ENCODE data around the gene WDR18.

WDR18 gene

DNA sequence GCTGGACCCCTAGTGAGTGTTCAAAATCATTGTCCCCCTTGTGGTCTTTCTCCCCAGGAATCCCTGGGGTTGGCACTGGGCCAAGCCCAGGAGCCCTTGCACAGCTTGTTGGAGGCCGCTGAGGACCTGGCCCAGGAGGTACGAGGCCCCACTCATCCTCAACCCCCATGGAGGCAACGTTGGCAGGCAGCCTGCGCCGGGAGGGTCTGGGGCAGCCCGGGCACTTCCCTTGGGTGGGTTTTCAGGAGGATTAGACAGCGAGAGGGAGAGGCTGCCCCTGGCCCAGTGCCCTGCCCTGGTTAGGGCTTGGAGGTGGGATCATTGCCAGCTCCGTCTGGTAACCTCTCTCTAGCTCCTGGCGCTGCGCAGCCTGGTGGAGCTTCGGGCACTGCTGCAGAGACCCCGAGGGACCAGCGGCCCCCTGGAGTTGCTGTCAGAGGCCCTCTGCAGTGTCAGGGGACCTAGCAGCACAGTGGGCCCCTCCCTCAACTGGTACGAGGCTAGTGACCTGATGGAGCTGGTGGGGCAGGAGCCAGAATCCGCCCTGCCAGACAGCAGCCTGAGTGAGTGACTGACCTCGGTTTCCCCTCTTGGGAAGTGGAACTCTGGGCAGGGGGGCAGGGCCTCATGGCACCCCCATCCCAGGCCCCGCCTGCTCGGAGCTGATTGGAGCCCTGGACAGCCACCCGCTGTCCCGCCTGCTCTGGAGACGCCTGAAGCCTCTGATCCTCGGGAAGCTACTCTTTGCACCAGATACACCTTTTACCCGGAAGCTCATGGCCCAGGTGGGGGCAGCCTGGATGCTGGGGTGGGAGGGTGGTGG is 58.8 kb downstream of the WDR18 start:
- peaks cover 20% of the 10 kb centered on the region; the same call in 1 of the 2 replicates for H3K36me3 ChIP-seq (ENCODE audit: insufficient read depth, low read length)
- no peaks in the 10 kb centered on the region for H3K9me3 ChIP-seq (ENCODE audit: low read length)
- no peaks in the 10 kb centered on the region for H3K79me2 ChIP-seq (ENCODE audit: insufficient read depth, low read length)
- H3K9ac ChIP-seq (ENCODE audit: low read length) = peak overlapping the region; percentile 55; the same call in 1 of the 2 replicates
- H3K4me2 ChIP-seq (ENCODE audit: low read length) = peak overlapping the region; percentile 92
- H2AFZ ChIP-seq (ENCODE audit: low read length) = no peak overlapping the region
- no peaks in the 10 kb centered on the region for H3K9me2 ChIP-seq (ENCODE audit: low read depth, low read length)
- peak overlapping the region; percentile 70 for H3K27ac ChIP-seq (ENCODE audit: low read depth, low read length, poor library complexity, severe bottlenecking)
- H3K4me1 ChIP-seq (ENCODE audit: insufficient read depth, low read length, severe bottlenecking) = peaks cover 66% of the 10 kb centered on the region
- TF ChIP-seq EZH2 (IDR thresholded peaks at IDR 0.05; ENCODE audit: borderline replicate concordance, low read length) (no peak), CTCF (IDR thresholded peaks at IDR 0.05; ENCODE audit: low read length) (no peak)
- no peaks in the 10 kb centered on the region for H4K20me1 ChIP-seq (ENCODE audit: insufficient read depth, low read length)
- H3F3A ChIP-seq (ENCODE audit: insufficient read depth, low read length) = peaks cover 6% of the 10 kb centered on the region; the same call in 1 of the 2 replicates
- peak overlapping the region; percentile 90 for H3K4me3 ChIP-seq (ENCODE audit: low read depth, low read length, poor library complexity, severe bottlenecking)
- H3K27me3 ChIP-seq (ENCODE audit: insufficient read depth, low read length) = no peaks in the 10 kb centered on the region

All from OCI-LY1 (cell line).